DND-41 (cell line): ENCODE measurements around the gene SERPINC1.

Experiments
- CTCF ChIP-seq: IDR thresholded peaks from 2 replicates; pipeline ENCODE4 v1.5.1; 2012; ENCODE audit warnings: borderline replicate concordance, low read length, moderate library complexity, mild to moderate bottlenecking; ENCODE audit not compliant: poor library complexity, severe bottlenecking; ENCODE audit errors: extremely low read depth
- EZH2 ChIP-seq: IDR thresholded peaks from 3 replicates; pipeline ENCODE4 v1.6.1; 2012; ENCODE audit warnings: borderline replicate concordance, low read depth, mild to moderate bottlenecking, moderate library complexity, low read length, inconsistent platforms; ENCODE audit not compliant: severe bottlenecking

- TF ChIP-seq EZH2 = no peak
- no peak for TF ChIP-seq CTCF
Measured at GRCh38 chr1:173856014-173856413, 61.1 kb downstream of the SERPINC1 start.
